Neural progenitor cell (in vitro differentiated cells): Measurements from ENCODE around the gene DLG2. TPM values are rescaled to one million over a fixed set of nuclear protein-coding genes. Genes with fewer than 3 reads are reported as not detected.

Source experiments
- DNase-seq: peaks from one replicate; pipeline ENCODE4 v3.0.0-alpha.2; 2016; ENCODE audit warnings: low spot score
- H2AFZ ChIP-seq: fragments of 200-600 bp; sonication (generic); replicated peaks from 2 replicates; pipeline ENCODE4 v1.6.1; 2016; ENCODE audit warnings: antibody characterized with exemption
- H3F3A ChIP-seq: fragments of 200-600 bp; sonication (generic); 2 replicates; pipeline ENCODE4 v1.6.1; 2016; ENCODE audit warnings: antibody characterized with exemption, low read depth
- H3K27ac ChIP-seq: fragments of 200-600 bp; sonication (generic); 2 replicates; pipeline ENCODE4 v1.5.1; 2016; ENCODE audit warnings: mild to moderate bottlenecking
- H3K27me3 ChIP-seq: fragments of 200-600 bp; sonication (generic); 2 replicates; pipeline ENCODE4 v1.6.1; 2016; ENCODE audit warnings: mild to moderate bottlenecking, moderate library complexity
- H3K36me3 ChIP-seq: fragments of 200-600 bp; sonication (generic); 2 replicates; pipeline ENCODE4 v1.5.1; 2016
- H3K4me1 ChIP-seq: fragments of 200-600 bp; sonication (generic); 2 replicates; pipeline ENCODE4 v1.6.1; 2016; ENCODE audit warnings: mixed run types
- H3K4me2 ChIP-seq: fragments of 200-600 bp; sonication (generic); 2 replicates; pipeline ENCODE4 v1.6.1; 2016
- H3K4me3 ChIP-seq: fragments of 200-600 bp; sonication (generic); 2 replicates; pipeline ENCODE4 v1.5.1; 2016
- H3K79me2 ChIP-seq: fragments of 200-600 bp; sonication (generic); 2 replicates; pipeline ENCODE4 v1.6.1; 2016; ENCODE audit warnings: low read depth
- H3K9ac ChIP-seq: fragments of 200-600 bp; sonication (generic); 2 replicates; pipeline ENCODE4 v1.6.1; 2016
- H3K9me3 ChIP-seq: fragments of 200-600 bp; sonication (generic); 2 replicates; pipeline ENCODE4 v1.5.1; 2016; ENCODE audit warnings: low read depth
- H4K20me1 ChIP-seq: fragments of 200-600 bp; sonication (generic); 2 replicates; pipeline ENCODE4 v1.6.1; 2016; ENCODE audit warnings: low read depth
- H3K27ac Mint-ChIP-seq: 3 replicates; pipeline ENCODE4 v1.8.0; 2021; ENCODE audit warnings: mixed read lengths
- H3K27me3 Mint-ChIP-seq: 2 replicates; pipeline ENCODE4 v1.8.0; 2022; ENCODE audit warnings: low read depth, mild to moderate bottlenecking, inconsistent platforms, moderate library complexity, mixed read lengths; ENCODE audit not compliant: insufficient read depth
- H3K36me3 Mint-ChIP-seq: 3 replicates; pipeline ENCODE4 v1.8.0; 2021; ENCODE audit warnings: mixed read lengths
- H3K4me1 Mint-ChIP-seq: 3 replicates; pipeline ENCODE4 v1.8.0; 2021; ENCODE audit warnings: mixed read lengths
- H3K4me3 Mint-ChIP-seq: 3 replicates; pipeline ENCODE4 v1.8.0; 2021; ENCODE audit warnings: mild to moderate bottlenecking, moderate library complexity, mixed read lengths
- H3K9me3 Mint-ChIP-seq: 3 replicates; pipeline ENCODE4 v1.8.0; 2020; ENCODE audit warnings: mixed read lengths
- CTCF ChIP-seq: fragments of 200-600 bp; sonication (generic); IDR thresholded peaks from 2 replicates; pipeline ENCODE4 v1.5.1; 2017; ENCODE audit warnings: antibody characterized with exemption, mild to moderate bottlenecking
- EZH2 ChIP-seq: fragments of 200-600 bp; sonication (generic); IDR thresholded peaks from 2 replicates; pipeline ENCODE4 v1.6.1; 2017; ENCODE audit warnings: antibody characterized with exemption, mild to moderate bottlenecking, moderate library complexity
- EZH2phosphoT487 ChIP-seq: fragments of 200-600 bp; sonication (generic); IDR thresholded peaks from 2 replicates; pipeline ENCODE4 v1.6.1; 2017; ENCODE audit warnings: antibody characterized with exemption
- small RNA-seq: library from RNA; depleted of rRNA; stranded (forward); fragments of <200 nt; gene quantifications from one replicate; pipeline ENCODE3, GENCODE V24; 2015
- total RNA-seq: library from RNA; depleted of rRNA; stranded (reverse); fragments of >200 nt; gene quantifications from 2 replicates; pipeline ENCODE4 v1.2.3, GENCODE V29; 2015; ENCODE audit warnings: low replicate concordance

The DLG2 gene
- total RNA-seq, 1 donor from 2014 or later, result 7.5 TPM

- Histone ChIP-seq H3K79me2 (no peaks in the 10 kb centered on the region), H3K36me3 (no peaks in the 10 kb centered on the region), H3K9ac (no peak overlapping the region), H3K4me3 (no peak overlapping the region), H3K4me2 (no peak overlapping the region), H3K27ac (no peak overlapping the region), H4K20me1 (no peaks in the 10 kb centered on the region), H2AFZ (no peak overlapping the region), H3K27me3 (no peaks in the 10 kb centered on the region), H3F3A (no peaks in the 10 kb centered on the region), H3K9me3 (no peaks in the 10 kb centered on the region), H3K4me1 (no peaks in the 10 kb centered on the region)
- Mint-ChIP-seq H3K36me3 (no peaks in the 10 kb centered on the region), H3K27me3 (peaks cover 3% of the 10 kb centered on the region), H3K4me3 (no peak overlapping the region), H3K4me1 (no peaks in the 10 kb centered on the region), H3K9me3 (peaks cover 4% of the 10 kb centered on the region), H3K27ac (no peak overlapping the region)
- DNase-seq, result no peak
- TF ChIP-seq EZH2, result no peak
- no peak for TF ChIP-seq EZH2phosphoT487
- TF ChIP-seq CTCF, result no peak
Observed at GRCh38 chr11:83409891-83410290, 2217.3 kb downstream of the DLG2 start.

DNA sequence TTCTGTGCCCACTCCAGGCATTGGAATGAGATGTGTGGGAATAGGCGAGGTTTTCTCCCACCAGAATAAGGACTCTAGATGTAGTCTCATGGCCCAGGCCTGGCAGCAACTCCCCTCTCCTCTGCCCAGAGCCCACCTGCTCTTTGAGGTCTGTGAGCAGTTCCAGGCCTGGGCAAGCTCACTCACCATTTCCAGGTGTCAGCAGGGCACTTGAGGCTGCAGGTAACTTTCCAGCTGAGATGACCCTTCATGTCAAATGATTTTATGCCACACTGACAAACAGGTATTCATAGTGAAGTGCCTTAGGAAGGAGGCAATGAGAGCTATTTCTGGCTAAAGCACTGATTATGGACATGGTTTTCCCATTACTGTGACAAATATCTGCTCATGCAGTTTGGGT lies 2217.7 kb downstream of the DLG2 start:
- no peaks in the 10 kb centered on the region for H3K36me3 ChIP-seq
- H2AFZ ChIP-seq, result no peak overlapping the region
- H3K9me3 ChIP-seq, result no peaks in the 10 kb centered on the region
- H3K4me1 ChIP-seq, result no peaks in the 10 kb centered on the region
- Mint-ChIP-seq H3K27ac (no peak overlapping the region), H3K4me1 (no peaks in the 10 kb centered on the region), H3K27me3 (peaks cover 3% of the 10 kb centered on the region), H3K4me3 (no peak overlapping the region), H3K36me3 (no peaks in the 10 kb centered on the region), H3K9me3 (peaks cover 3% of the 10 kb centered on the region)
- TF ChIP-seq EZH2phosphoT487 (no peak), EZH2 (no peak), CTCF (no peak)
- H3K4me2 ChIP-seq, result no peak overlapping the region
- no peak overlapping the region for H3K9ac ChIP-seq
- no peaks in the 10 kb centered on the region for H4K20me1 ChIP-seq
- H3K79me2 ChIP-seq, result no peaks in the 10 kb centered on the region
- no peak overlapping the region for H3K4me3 ChIP-seq
- no peaks in the 10 kb centered on the region for H3F3A ChIP-seq
- no peak overlapping the region for H3K27ac ChIP-seq
- no peaks in the 10 kb centered on the region for H3K27me3 ChIP-seq
- DNase-seq, result no peak

DNA sequence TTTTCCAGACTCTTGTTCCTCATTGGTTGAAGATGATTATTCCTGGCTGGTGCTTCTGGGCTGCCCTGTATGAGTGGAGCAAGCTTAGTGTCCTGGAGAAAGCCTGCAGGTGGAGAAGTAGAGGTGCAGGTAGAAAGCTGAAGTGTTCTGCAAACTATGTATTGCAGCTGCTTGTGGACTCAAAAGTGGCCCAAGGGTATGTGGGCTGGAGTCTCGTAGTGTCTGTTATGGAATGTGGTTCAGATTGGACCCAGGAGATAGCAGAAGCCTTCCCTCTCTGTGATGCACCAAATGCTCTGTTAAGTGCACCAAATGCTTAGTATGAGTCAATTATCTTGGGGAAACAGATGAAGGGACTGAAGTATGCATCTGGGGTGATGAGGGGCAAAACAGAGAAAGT lies 2218.2 kb downstream of the DLG2 start:
- no peaks in the 10 kb centered on the region for H3K36me3 Mint-ChIP-seq
- Histone ChIP-seq H3K79me2 (no peaks in the 10 kb centered on the region), H3K9ac (no peak overlapping the region), H3K27ac (no peak overlapping the region), H3K4me2 (no peak overlapping the region), H3K4me3 (no peak overlapping the region), H3K9me3 (no peaks in the 10 kb centered on the region), H3F3A (no peaks in the 10 kb centered on the region), H4K20me1 (no peaks in the 10 kb centered on the region), H2AFZ (no peak overlapping the region), H3K4me1 (peaks cover 3% of the 10 kb centered on the region), H3K27me3 (no peaks in the 10 kb centered on the region), H3K36me3 (no peaks in the 10 kb centered on the region)
- peaks cover 3% of the 10 kb centered on the region for H3K4me1 Mint-ChIP-seq
- no peak for DNase-seq
- TF ChIP-seq CTCF (no peak), EZH2phosphoT487 (no peak), EZH2 (no peak)
- no peak overlapping the region for H3K4me3 Mint-ChIP-seq
- H3K27ac Mint-ChIP-seq, result no peak overlapping the region
- peaks cover 3% of the 10 kb centered on the region for H3K27me3 Mint-ChIP-seq
- peaks cover 3% of the 10 kb centered on the region for H3K9me3 Mint-ChIP-seq

Small RNA genes within 50 kb of the gene (small RNA-seq; reads per million reads assigned to genes)
- gene RF02112 (not detected), gene RF02113 (not detected), gene RNU6-1292P (not detected)

Other genes with a start within 250 kb of the DLG2 start
- gene TMEM126B, start 1.2 kb upstream of the DLG2 start, total RNA-seq, result 73.5 and 110 TPM in 2 replicates
- gene TMEM126A, start 20.6 kb upstream of the DLG2 start, total RNA-seq, result 32.6 and 47.9 TPM in 2 replicates
- gene CREBZF, start 37.8 kb upstream of the DLG2 start, total RNA-seq, result 109 and 113 TPM in 2 replicates
- gene CCDC89, start 58.9 kb upstream of the DLG2 start, total RNA-seq, result 0.31 TPM in 1 of 2 replicates, not detected in the other
- gene SYTL2, start 183.8 kb upstream of the DLG2 start, total RNA-seq, result 26.4 and 34.1 TPM in 2 replicates
- gene CCDC83, start 228.0 kb upstream of the DLG2 start, total RNA-seq, result 0.06 TPM in 1 of 2 replicates, not detected in the other